Activated CD4-positive, CD25-positive, alpha-beta regulatory T cell treated with anti-CD3 and anti-CD28 coated beads, Interleukin-2, amount 50 U/mL, for 16 hours (primary cell): Measurements from ENCODE around the gene RND2.
"Not testable (repeated sequence)": the region's sequence is repeated elsewhere in the genome, so short reads cannot be mapped to it uniquely, and the experiment has no call there.

Experiments
- DNase-seq: peaks from one replicate; pipeline ENCODE4 v3.0.0-alpha.2; 2020; ENCODE audit warnings: low read depth, low spot score

The RND2 gene, protein sequence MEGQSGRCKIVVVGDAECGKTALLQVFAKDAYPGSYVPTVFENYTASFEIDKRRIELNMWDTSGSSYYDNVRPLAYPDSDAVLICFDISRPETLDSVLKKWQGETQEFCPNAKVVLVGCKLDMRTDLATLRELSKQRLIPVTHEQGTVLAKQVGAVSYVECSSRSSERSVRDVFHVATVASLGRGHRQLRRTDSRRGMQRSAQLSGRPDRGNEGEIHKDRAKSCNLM

DNA sequence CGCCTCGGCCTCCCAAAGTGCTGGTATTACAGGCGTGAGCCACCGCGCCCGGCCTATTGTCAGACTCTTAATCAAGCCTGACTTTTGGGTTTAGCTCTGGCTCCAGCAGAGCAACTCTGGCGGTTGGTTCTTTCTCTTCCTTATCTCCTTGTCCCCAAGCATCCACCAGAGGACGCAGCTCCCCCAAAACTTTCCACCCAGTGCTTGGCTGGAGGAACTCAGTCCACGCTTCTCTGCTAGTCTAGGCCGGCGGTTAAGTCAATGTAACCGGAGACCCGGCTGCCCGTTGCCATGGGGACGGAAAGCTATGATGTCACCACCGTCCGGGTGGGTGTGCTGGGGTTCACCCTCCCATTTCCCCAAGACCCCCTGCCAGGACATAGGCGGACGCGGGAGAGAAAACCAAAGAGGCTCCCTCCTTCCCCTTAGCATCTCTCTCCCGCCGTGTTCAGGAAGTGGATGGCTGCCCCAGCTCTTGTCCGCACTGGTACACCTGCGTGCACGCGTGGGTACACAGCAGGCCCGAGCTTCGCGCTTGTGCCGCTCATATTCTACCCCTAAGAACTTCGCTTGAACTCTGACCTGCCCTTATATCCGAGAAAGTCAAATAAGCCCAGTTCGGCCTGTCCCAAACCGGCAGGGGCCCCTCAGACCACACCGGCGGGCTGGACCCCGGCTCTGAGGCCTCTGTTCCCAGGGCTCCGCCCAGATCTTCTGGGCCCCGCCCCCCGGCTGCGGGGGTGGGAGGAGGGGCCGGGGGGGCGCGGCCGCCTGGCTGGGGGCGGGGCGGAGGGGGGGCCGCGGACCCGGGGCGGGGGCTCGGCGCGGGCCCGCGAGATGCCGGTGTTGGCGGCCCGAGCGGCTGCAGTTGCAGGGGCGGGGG lies at the start of gene RND2:
TSS of gene RND2 (plus strand) at position 825 of the 883 bp plus-strand sequence. CDS start 117 bp downstream, outside the sequence.
- peak; percentile 41 for DNase-seq

DNA sequence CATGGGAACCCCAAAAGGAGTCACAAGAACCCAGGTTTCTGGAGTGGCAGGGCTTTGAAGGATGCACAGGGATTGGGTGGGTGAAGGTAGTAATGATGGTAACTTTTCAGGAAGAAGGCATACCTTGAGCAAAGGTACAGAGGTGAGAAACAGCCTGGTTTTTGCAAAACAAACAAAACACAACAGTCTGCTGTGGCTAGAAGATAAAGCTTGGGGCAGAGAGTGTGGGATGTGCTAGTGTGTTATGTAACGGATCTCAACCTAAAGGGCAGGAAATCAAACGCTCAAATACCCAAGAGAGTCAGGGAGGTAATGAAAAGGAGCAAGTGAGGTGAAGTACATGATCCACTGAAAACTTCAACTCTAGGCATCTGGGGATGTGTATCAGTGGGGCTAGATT lies 49.8 kb upstream of the RND2 start:
- DNase-seq: no peak

DNA sequence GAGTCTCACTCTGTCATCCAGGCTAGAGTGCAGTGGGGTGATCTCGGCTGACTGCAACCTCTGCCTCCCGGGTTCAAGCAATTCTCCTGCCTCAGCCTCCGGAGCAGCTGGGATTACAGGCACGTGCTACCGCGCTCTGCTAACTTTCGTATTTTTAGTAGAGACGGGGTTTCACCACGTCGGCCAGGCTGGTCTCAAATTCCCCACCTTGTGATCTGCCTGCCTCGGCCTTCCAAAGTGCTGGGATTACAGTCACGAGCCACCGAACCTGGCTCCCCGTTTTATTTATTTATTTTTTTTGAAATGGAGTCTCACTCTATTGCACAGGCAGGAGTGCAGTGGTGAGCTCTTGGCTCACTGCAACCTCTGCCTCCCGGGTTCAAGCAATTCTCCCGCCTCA lies 49.3 kb upstream of the RND2 start:
- not testable (repeated sequence) for DNase-seq

DNA sequence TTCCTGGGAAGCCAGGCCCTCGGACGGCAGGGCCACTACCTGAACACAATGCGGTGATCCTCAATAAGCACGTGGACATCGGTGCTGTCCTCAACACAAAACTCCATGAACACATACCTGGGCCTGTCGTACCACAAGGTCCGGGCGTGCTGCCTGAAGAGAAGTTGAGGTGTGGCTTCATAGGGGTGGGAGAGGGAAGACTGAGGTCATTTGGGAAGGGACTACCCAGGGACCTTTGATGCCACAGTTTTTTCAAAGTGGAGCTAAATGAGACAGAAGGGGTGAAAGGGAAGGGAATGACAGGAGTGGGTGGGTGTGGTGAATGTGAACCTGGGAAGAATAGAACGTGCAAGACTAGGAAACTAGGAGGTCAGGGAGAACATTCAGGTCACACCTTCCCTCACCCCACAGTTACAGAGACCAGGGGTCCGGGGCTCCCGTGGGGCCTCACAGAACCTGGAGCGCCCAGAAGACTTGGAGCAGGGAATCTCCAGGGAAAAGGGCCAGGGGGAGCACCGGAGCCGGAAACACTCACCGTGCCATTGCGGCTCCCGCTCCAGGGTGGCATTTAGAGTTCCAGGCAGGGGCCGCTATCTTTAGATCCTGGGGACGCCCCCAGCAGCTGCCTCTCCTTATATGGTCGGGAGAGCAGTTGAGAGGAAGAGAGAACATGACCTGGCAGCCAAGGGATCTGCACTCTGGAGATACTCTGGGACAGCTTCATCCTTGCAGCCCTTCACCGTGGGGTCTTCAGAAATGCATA lies 45.3 kb upstream of the RND2 start, which contains the start of gene PTGES3L:
TSS of gene PTGES3L (minus strand) at position 570 of the 763 bp plus-strand sequence. CDS start at position 543, 27 bp downstream.
- no peak for DNase-seq

DNA sequence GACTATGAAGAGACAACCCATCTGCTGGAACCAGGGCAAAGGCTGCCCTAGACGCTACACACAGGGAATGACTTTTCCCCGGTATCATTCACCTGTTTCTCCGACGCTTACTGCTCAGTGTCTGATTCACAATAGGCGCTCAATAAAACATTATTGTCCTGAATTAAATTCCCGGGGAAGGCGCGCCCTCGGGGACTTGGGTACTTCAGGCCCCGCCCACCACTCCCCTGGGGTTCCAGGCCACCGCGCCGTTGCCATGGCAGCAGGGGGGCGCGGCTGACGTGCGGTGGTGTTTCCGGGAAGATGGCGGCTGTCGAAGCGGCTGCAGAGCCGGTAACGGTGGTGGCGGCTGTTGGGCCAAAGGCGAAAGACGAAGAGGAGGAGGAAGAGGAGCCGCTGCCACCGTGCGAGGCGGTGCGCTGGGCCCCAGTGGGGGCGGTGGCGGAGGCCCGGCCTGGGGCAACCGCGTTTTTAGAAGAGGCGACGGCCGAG lies 44.7 kb upstream of the RND2 start, which contains the start of gene RUNDC1:
TSS of gene RUNDC1 (plus strand) at position 292 of the 492 bp plus-strand sequence. CDS start at position 304, 12 bp downstream.
- DNase-seq: peak; percentile 83

DNA sequence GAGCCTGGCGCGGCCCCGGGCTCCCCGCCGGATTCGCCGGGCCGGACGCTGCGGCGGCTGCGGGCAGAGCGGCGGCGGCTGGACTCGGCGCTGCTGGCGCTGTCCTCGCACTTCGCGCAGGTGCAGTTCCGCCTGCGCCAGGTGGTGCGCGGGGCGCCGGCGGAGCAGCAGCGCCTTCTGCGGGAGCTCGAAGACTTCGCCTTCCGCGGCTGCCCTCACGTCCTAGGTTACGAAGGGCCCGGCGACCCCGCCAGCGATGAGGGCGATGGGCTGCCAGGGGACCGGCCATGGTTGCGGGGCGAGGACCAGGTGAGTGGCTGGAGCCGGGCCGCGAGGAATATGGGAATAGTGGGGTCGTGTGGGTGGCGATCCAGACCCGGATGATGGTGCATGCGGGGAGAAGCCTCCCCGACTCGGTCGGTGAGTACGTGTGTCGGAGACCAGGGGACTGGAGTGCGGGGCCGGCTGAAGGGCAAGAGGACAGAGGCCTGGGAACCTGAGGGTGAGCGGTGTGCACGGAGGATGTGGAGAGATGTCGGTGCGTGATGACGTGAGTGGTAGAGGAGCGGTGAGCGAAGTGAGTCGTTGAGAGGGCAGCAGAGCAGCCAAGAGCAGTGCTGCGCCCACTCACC lies 44.1 kb upstream of the RND2 start:
- peak; percentile 31 for DNase-seq

DNA sequence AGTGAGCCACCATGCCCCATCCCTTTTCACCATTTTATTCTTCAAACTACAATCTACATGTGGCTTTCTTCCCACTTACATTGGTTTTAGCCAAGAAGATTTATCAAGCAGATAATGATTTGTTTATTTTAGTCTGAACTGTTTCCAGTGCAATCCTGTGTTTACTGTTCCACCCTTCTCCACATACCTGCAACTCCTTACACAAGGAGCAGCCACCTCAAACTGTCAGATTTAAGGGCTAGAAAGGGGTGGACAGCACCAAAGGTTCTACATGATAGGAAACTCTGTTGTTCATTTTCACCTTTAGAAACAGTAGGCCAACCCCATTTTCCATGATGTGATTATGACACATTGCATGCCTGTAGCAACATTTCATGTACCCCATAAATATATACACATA lies 42.8 kb upstream of the RND2 start:
- DNase-seq: no peak

DNA sequence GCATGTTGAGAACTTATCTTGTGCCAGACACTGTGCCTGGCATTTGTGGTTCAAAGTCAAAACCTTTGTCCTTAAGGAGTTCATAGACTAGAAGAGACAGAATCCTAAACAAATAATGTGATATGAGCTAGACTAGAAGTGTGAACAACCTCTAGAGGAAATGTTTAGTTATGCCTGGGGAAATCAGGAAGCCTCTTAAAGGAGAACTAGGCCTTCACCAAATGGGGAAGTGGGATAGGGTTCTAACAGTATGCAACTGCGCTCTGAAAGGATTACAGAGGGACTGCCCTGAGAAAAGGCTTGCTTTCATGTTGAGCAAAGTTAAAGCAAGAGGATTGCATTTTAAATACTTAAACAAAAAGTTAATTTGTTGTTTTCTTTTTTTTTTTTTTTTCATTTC lies 39.8 kb upstream of the RND2 start:
- no peak for DNase-seq

DNA sequence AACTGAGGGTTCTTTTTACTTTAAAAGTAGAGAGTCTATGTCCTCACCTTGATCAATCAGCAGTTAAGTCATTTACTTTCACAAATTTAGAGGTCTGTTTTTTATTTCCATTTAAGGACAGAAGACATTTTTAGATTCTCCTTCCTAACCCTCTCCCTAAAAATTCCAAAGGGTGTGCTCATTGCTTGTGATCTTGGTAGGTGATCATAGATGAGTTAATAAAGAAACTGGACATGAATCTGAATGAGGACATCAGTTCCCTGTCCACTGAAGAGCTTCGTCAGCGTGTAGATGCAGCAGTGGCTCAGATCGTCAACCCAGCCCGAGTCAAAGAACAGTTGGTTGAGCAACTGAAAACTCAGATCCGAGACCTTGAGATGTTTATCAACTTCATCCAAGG lies 35.9 kb upstream of the RND2 start:
- DNase-seq: no peak

DNA sequence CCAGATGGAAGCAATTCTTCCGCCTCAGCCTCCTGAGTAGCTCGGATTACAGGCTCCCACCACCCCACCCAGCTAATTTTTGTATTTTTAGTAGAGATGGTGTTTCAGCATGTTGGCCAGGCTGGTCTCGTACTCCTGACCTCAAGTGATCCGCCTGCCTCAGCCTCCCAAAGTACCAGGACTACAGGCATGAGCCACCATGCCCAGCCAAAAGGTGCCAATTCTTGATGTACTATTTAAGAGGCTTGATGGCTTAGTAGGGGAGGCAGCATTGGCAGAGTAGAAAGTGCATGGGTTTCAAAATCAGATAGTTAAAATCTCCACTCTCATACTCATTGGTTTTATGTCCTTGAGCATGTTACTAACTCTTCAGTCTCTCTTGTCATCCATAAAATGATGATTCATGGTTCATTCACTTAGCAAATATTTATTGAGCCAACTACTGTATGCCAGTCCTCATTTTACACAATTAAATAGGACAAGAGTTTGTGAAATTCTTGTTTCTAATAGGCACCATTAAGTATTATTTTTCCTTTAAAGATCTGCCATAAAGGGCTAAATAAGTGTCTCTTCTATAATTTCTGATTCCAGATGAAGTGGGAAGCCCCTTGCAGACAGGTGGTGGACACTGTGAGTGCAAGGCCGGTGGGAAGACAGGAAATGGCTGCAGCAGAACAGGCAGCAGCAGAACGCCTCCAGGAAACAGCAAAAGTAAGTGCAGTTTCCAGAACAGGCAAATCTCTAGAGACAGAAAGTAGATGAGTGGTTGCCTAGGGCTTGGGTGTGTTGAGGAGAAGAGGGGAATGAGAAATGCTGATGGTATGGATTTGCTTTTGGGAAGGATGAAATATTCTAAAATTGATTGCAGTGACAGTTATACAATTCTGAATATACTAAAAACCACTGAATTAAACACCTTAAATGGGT lies 35.0 kb upstream of the RND2 start:
- no peak for DNase-seq

DNA sequence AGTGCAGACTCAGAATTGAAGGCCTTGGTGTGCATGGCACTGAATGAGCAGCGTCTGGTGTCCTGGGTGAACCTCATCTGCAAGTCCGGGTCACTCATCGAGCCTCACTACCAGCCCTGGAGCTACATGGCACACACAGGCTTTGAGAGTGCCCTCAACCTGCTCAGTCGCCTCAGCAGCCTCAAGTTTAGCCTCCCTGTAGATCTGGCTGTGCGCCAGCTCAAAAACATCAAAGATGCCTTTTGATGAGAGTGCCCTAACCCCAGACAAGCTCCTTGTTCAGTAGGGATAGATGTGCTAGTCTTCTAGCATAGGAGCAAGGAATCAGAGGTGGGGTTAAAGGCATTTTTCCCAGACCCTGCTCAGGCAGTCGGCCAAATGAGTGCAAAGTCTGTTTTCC lies 33.6 kb upstream of the RND2 start:
- DNase-seq: no peak

DNA sequence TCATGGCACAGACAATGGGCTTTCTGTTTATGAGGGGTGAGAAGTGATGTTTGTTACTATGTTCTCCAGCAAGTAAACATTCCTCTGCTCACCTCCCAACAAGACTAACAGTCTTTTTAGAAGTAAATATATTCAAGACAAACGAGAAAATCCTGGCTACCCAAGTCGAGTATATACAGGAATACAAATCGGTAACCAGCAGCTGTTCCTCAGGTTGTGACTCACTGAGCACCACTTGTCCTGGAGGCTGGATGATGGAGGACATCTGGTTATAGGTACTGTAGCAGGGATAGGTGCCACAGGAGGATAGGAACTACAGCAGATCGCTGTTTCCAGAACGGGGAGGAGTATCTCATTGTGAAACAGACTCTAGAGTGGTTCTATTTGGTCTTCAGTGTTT lies 32.2 kb upstream of the RND2 start:
- DNase-seq: no peak

DNA sequence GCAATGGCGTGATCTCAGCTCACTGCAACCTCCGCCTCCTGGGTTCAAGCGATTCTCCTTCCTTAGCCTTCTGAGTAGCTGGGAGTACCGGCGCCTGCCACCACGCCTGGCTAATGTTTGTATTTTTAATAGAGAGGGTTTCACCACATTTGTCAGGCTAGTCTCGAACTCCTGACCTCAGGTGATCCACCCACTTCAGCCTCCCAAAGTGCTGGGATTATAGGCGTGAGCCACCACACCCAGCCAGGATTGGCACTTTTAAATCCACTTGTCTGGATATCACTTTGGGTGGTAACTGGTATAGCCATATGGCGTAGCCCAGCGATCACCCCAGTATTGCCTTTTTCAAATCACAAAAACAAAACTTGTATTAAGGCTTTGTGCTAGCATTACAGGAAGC lies 31.1 kb upstream of the RND2 start:
- not testable (repeated sequence) for DNase-seq

DNA sequence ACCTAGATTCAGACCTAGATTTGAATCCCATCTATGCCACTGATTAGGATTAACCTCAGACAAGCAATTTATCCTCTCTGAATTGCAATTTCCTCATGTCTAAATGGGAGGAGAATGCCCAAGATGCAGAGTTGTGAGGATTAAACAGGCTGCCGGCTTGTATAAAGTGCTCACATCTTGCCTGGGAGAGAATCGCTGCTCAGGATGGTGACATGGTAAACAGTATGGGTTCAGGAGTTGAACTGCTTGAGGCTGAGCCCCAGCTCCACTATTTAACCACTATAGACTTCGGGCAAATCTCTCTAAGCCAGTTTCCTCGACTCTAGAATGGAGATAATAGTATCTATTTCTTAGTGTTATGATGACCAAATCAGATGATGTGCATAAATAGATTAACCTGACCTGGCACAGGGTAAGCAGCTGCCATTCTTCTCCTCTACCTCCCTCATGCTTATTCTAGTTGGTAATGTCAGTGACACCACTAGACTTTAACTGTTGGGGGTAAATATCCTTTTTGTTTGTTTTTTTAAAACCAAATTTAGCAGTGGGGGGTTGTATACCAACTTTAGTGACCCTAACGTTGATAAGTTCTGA lies 27.5 kb upstream of the RND2 start:
- DNase-seq: no peak

DNA sequence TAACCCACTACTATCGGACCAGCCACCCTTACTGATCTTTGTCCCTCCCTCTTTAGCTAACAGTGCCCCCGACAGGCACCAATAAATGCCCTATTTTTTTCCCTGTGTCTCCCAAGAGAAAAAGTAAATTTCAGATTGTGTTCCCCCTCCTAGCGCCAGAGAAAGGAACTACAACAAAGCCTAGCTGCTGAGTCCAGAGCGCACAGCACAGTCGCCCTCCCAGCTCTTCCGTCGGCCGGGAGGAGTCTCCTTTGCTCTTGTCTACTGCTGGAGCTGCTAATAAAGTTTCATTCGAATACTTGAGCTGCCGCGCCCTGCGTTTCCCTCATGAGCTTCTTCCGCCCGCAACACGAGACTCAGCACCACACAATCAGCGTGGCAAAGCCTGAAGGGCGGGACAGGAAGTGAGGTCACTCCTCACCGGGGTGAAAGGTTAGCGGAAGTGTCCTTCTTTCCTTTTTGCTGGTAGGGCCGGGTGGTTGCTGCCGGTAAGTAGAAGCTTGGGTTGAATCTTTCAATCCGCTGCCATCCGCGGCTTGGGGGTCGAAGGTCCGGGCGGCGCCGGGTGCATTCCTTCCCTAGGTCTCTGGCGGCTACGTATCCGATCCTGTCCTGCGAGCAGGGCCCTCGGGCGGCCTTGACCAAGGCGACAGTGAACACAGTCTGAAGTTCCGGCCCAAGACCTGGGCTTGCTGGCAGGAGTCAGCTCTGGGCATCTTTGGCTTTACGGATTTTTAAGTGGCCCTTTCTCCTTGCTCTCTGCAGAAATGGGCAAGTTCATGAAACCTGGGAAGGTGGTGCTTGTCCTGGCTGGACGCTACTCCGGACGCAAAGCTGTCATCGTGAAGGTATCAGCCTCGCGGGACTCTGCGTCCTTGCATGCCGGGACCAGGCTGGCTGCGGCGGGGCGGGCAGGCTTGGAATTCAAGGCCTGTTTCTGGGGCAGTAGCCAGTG lies 26.8 kb upstream of the RND2 start, which contains the start of gene RPL27:
TSS of gene RPL27 (plus strand) at position 436 of the 955 bp plus-strand sequence. CDS start at position 768, 332 bp downstream.
- peak; percentile 96 for DNase-seq

DNA sequence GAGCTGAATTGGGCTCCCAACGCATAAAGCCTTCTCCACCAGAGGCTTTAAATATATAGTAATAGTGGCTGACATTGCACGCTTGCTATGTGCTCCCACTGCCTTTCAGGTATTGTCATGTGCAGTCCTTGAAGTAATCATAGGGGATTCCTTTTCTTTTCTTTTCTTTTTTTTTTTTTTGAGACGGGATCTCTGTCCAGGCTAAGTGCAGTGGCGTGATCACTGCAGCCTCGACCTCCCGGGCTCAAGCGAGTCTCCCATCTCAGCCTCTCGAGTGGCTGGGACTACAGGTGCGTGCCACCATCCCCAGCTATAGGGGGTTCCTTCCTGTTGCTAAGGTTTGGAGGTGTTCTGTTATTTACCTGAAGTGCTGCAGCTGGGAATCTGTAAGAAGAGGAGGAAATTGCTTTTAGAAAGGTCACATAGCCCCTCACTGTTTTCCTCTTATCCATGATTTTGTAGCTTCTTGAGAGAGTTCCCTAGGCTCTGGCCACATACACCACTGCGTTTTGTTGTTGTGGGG lies 26.0 kb upstream of the RND2 start:
- DNase-seq: no peak

DNA sequence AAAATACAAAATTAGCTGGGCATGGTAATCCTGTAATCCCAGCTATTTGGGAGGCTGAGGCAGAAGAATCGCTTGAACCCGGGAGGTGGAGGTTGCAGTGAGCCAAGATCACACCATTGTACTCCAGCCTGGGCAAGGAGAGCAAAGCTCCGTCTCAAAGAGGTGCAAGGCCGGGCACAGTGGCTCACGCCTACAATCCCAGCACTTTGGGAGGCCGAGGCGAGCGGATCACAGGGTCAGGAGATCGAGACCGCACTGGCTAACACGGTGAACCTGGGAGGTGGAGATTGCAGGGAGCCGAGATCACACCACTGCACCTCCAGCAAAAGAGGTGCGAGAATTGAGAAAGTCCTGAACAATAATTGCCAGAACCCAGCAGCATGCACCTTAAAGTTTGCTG lies 24.1 kb upstream of the RND2 start:
- not testable (repeated sequence) for DNase-seq

DNA sequence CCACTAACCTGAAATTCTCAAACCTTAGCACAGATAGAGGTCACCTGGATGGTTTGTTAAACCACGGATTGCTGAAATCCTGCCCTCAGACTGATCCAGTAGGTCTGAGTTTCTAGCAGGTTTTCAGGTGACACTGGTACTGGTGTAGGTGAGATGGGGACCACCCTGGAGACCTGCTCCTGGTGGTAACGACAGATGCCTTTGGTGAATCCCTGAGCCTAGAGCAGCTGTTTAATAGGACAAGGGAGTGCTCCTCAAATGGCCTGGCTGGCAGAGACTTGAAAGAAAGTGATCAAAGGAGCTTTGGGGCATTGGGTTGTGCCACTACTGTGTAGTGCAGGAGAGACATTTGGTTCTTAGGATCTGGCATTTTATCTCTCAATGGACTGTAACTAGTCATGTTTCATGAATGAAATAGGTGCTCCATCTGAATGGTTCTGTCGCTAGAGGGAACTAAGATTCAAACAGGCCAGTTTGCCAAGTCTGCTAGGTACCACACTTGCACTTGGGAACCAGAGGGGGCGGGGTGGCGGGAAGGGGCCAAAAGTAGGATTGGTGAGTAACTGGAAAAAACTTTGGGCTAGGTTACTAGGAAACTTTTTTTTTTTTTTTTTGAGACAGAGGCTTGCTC lies 21.4 kb upstream of the RND2 start:
- no peak for DNase-seq
